Small intestine (tissue), 7 donors: ENCODE results near the gene ADAMTS13. TPM values are rescaled to one million over a fixed set of nuclear protein-coding genes. Genes with fewer than 3 reads are reported as not detected.

Experiments
- DNase-seq, 2 donors: peaks; one replicate each; pipeline versions ENCODE4 v3.0.0 to v3.0.0-alpha.2; 2013
- FAIRE-seq: peaks from 2 replicates; lab custom pipeline; 2012; peaks lifted over from hg19 to GRCh38; lab: Jason Lieb, UNC
- H3K27ac ChIP-seq, 3 donors: one replicate each; pipeline ENCODE4 v1.5.1; 2013; ENCODE audit warnings: low read length in 2 of 3, mild to moderate bottlenecking in 2 of 3, control low read depth in 1 of 3, inconsistent platforms in 1 of 3, low read depth in 1 of 3, moderate library complexity in 1 of 3
- H3K27me3 ChIP-seq, 3 donors: one replicate each; pipeline ENCODE4 v1.6.1; 2013; ENCODE audit warnings: low read length in 3 of 3, inconsistent platforms in 1 of 3; ENCODE audit not compliant: control insufficient read depth in 3 of 3, insufficient read depth in 3 of 3
- H3K36me3 ChIP-seq, 3 donors: one replicate each; pipeline ENCODE4 v1.6.1; 2013; ENCODE audit warnings: low read length in 3 of 3, inconsistent platforms in 1 of 3, low read depth in 1 of 3, mild to moderate bottlenecking in 1 of 3, moderate library complexity in 1 of 3; ENCODE audit not compliant: control insufficient read depth in 3 of 3, insufficient read depth in 2 of 3
- H3K4me1 ChIP-seq, 3 donors: one replicate each; pipeline ENCODE4 v1.6.1; 2013; ENCODE audit warnings: low read length in 2 of 3, inconsistent platforms in 1 of 3, low read depth in 1 of 3, mild to moderate bottlenecking in 1 of 3, moderate library complexity in 1 of 3; ENCODE audit not compliant: control insufficient read depth in 3 of 3, insufficient read depth in 2 of 3
- H3K4me3 ChIP-seq, 3 donors: one replicate each; pipeline ENCODE4 v1.5.1; 2013; ENCODE audit warnings: low read length in 3 of 3, control low read depth in 1 of 3, inconsistent platforms in 1 of 3, low read depth in 1 of 3, mild to moderate bottlenecking in 1 of 3, moderate library complexity in 1 of 3
- H3K9me3 ChIP-seq, 2 donors: one replicate each; pipeline ENCODE4 v1.6.1; 2013; ENCODE audit warnings: low read depth in 1 of 2, low read length in 1 of 2; ENCODE audit not compliant: control insufficient read depth in 2 of 2, insufficient read depth in 1 of 2
- WGBS, 3 donors: extraction: QIAGEN DNeasy Blood & Tissue Kit; methylation state at CpG; one replicate each; pipeline ENCODE4 v1.1.7; 2013; 5-methylcytosine and 5-hydroxymethylcytosine counted together
- polyA plus RNA-seq, 4 donors: library from polyadenylated mRNA; stranded (reverse) in 3 of 4; unstranded in 1 of 4; fragments of 200-250 nt in 3 of 4; fragments of 120-200 nt in 1 of 4; gene quantifications; one replicate each; pipeline versions ENCODE4 v1.2.1 to v1.2.3, GENCODE V29; 2013
- donor health status: healthy with polysubstance abuse.
- donor health status: control.
- donor health status: control.
- donor health status: Bipolar disorder and iron deficiency.
- donor health status: healthy.

Gene ADAMTS13
- polyA plus RNA-seq, 4 donors: 2.4 to 16.8 (median 7.4) TPM

GRCh38 chr9:133436681-133437080 is 14.5 kb downstream of the ADAMTS13 start:
- WGBS, 3 donors: 78 to 81% (median 79%) methylated on average over 9 to 16 of the region's 16 CpGs
- FAIRE-seq (no peak), DNase-seq (no peak)
- no peaks in the 10 kb centered on the region for H3K4me1 ChIP-seq
- H3K27me3 ChIP-seq: no peaks in the 10 kb centered on the region
- H3K27ac ChIP-seq: no peak overlapping the region
- H3K36me3 ChIP-seq: peaks cover 0 to 8% (median 0%) of the 10 kb centered on the region in 3 donors
- H3K9me3 ChIP-seq: no peaks in the 10 kb centered on the region
- no peak overlapping the region for H3K4me3 ChIP-seq

- H3K27me3 ChIP-seq: no peaks in the 10 kb centered on the region
- DNase-seq (peak in 1 of 2 donors; percentile 28), FAIRE-seq (no peak)
- no peaks in the 10 kb centered on the region for H3K9me3 ChIP-seq
- WGBS, 3 donors: 85 to 91% (median 86%) methylated on average over 20 of the region's 20 CpGs
- peaks cover 0 to 14% (median 0%) of the 10 kb centered on the region in 3 donors for H3K36me3 ChIP-seq
- H3K27ac ChIP-seq: no peak overlapping the region
- no peak overlapping the region for H3K4me3 ChIP-seq
- no peaks in the 10 kb centered on the region for H3K4me1 ChIP-seq
Observed at GRCh38 chr9:133437753-133438531, 15.8 kb downstream of the ADAMTS13 start.

GRCh38 chr9:133439337-133439736 is 17.2 kb downstream of the ADAMTS13 start:
- 64 to 84% (median 75%) methylated on average over 4 of the region's 4 CpGs for WGBS, 3 donors
- DNase-seq (no peak), FAIRE-seq (no peak)

GRCh38 chr9:133440874-133441273 is 18.7 kb downstream of the ADAMTS13 start:
- H3K4me1 ChIP-seq: no peaks in the 10 kb centered on the region
- no peak overlapping the region for H3K27ac ChIP-seq
- FAIRE-seq: no peak
- no peak for DNase-seq
- WGBS, 3 donors: 91 to 96% (median 93%) methylated on average over 12 of the region's 12 CpGs
- no peak overlapping the region for H3K4me3 ChIP-seq
- H3K27me3 ChIP-seq: no peaks in the 10 kb centered on the region
- peaks cover 0 to 14% (median 0%) of the 10 kb centered on the region in 3 donors for H3K36me3 ChIP-seq
- no peaks in the 10 kb centered on the region for H3K9me3 ChIP-seq

More at GRCh38 chr9:133439337-133439736, 17.2 kb downstream of the ADAMTS13 start:
- no peak overlapping the region for H3K27ac ChIP-seq
- peaks cover 0 to 14% (median 0%) of the 10 kb centered on the region in 3 donors for H3K36me3 ChIP-seq
- no peaks in the 10 kb centered on the region for H3K9me3 ChIP-seq
- no peaks in the 10 kb centered on the region for H3K4me1 ChIP-seq
- no peaks in the 10 kb centered on the region for H3K27me3 ChIP-seq
- H3K4me3 ChIP-seq: no peak overlapping the region

GRCh38 chr9:133441571-133441970 is 19.4 kb downstream of the ADAMTS13 start:
- H3K9me3 ChIP-seq: no peaks in the 10 kb centered on the region
- DNase-seq (no peak), FAIRE-seq (no peak)
- no peak overlapping the region for H3K27ac ChIP-seq
- H3K36me3 ChIP-seq: peaks cover 0 to 14% (median 0%) of the 10 kb centered on the region in 3 donors
- H3K27me3 ChIP-seq: no peaks in the 10 kb centered on the region
- no peak overlapping the region for H3K4me3 ChIP-seq
- WGBS, 3 donors: 70 to 84% (median 82%) methylated on average over 5 of the region's 5 CpGs
- no peaks in the 10 kb centered on the region for H3K4me1 ChIP-seq

GRCh38 chr9:133443248-133443647 is 21.1 kb downstream of the ADAMTS13 start:
- WGBS, 3 donors: 92 to 94% (median 92%) methylated on average over 10 to 15 of the region's 15 CpGs
- Histone ChIP-seq H3K4me1 (no peaks in the 10 kb centered on the region), H3K27me3 (no peaks in the 10 kb centered on the region), H3K27ac (no peak overlapping the region), H3K36me3 (peaks cover 0 to 14% (median 0%) of the 10 kb centered on the region in 3 donors), H3K4me3 (no peak overlapping the region), H3K9me3 (no peaks in the 10 kb centered on the region)
- FAIRE-seq: no peak
- DNase-seq: no peak

GRCh38 chr9:133443982-133444381 is 21.8 kb downstream of the ADAMTS13 start:
- H3K9me3 ChIP-seq: no peaks in the 10 kb centered on the region
- H3K27ac ChIP-seq: no peak overlapping the region
- H3K36me3 ChIP-seq: peaks cover 0 to 14% (median 0%) of the 10 kb centered on the region in 3 donors
- WGBS, 3 donors: 32 to 69% (median 46%) methylated on average over 8 of the region's 8 CpGs
- DNase-seq: peak in 1 of 2 donors; percentile 32
- H3K4me1 ChIP-seq: no peaks in the 10 kb centered on the region
- no peak for FAIRE-seq
- H3K27me3 ChIP-seq: no peaks in the 10 kb centered on the region
- H3K4me3 ChIP-seq: no peak overlapping the region

GRCh38 chr9:133445293-133445969 is 23.3 kb downstream of the ADAMTS13 start:
- WGBS, 3 donors: 82 to 89% (median 85%) methylated on average over 22 to 23 of the region's 23 CpGs
- no peaks in the 10 kb centered on the region for H3K27me3 ChIP-seq
- no peaks in the 10 kb centered on the region for H3K4me1 ChIP-seq
- H3K4me3 ChIP-seq: no peak overlapping the region
- no peaks in the 10 kb centered on the region for H3K9me3 ChIP-seq
- no peak for DNase-seq
- peaks cover 0 to 7% (median 0%) of the 10 kb centered on the region in 3 donors for H3K36me3 ChIP-seq
- no peak overlapping the region for H3K27ac ChIP-seq
- no peak for FAIRE-seq
